Glutamatergic neuron (in vitro differentiated cells): ENCODE data around the gene MMP20. TPM values are rescaled to one million over a fixed set of nuclear protein-coding genes. Genes with fewer than 3 reads are reported as not detected.

Experiments used
- DNase-seq: peaks from one replicate; pipeline ENCODE4 v3.0.0; 2022
- H3K27ac Mint-ChIP-seq: one replicate; pipeline ENCODE4 v1.8.0; 2020; ENCODE audit warnings: mild to moderate bottlenecking, mixed read lengths, inconsistent platforms; ENCODE audit not compliant: unreplicated experiment
- H3K27me3 Mint-ChIP-seq: one replicate; pipeline ENCODE4 v1.8.0; 2020; ENCODE audit warnings: mild to moderate bottlenecking, moderate library complexity, mixed read lengths, inconsistent platforms; ENCODE audit not compliant: unreplicated experiment
- H3K36me3 Mint-ChIP-seq: one replicate; pipeline ENCODE4 v1.8.0; 2020; ENCODE audit warnings: mild to moderate bottlenecking, mixed read lengths, inconsistent platforms; ENCODE audit not compliant: unreplicated experiment
- H3K4me1 Mint-ChIP-seq: one replicate; pipeline ENCODE4 v1.8.0; 2020; ENCODE audit warnings: mild to moderate bottlenecking, low read depth, mixed read lengths, inconsistent platforms; ENCODE audit not compliant: unreplicated experiment
- H3K4me3 Mint-ChIP-seq: one replicate; pipeline ENCODE4 v1.8.0; 2020; ENCODE audit warnings: mild to moderate bottlenecking, mixed read lengths, inconsistent platforms; ENCODE audit not compliant: unreplicated experiment
- H3K9me3 Mint-ChIP-seq: one replicate; pipeline ENCODE4 v1.8.0; 2020; ENCODE audit warnings: mild to moderate bottlenecking, moderate library complexity, mixed read lengths, inconsistent platforms; ENCODE audit not compliant: unreplicated experiment
- total RNA-seq: library from RNA; stranded (reverse); fragmentation: NEBNext Ultra II Directional; extraction: Animal tissue kit (Norgen Biotek cat#: 25700); gene quantifications from one replicate; pipeline ENCODE4 v1.2.1, GENCODE V29; 2021; ENCODE audit not compliant: unreplicated experiment
- TF ChIP-seq, protein P1 (sequence below): fragments of 200-600 bp; sonication (generic); IDR thresholded peaks from one replicate; pipeline ENCODE4 v1.5.0; 2021; ENCODE audit not compliant: partially characterized antibody, unreplicated experiment

Gene MMP20
- total RNA-seq, 1 donor from 2014 or later, result not detected

DNA sequence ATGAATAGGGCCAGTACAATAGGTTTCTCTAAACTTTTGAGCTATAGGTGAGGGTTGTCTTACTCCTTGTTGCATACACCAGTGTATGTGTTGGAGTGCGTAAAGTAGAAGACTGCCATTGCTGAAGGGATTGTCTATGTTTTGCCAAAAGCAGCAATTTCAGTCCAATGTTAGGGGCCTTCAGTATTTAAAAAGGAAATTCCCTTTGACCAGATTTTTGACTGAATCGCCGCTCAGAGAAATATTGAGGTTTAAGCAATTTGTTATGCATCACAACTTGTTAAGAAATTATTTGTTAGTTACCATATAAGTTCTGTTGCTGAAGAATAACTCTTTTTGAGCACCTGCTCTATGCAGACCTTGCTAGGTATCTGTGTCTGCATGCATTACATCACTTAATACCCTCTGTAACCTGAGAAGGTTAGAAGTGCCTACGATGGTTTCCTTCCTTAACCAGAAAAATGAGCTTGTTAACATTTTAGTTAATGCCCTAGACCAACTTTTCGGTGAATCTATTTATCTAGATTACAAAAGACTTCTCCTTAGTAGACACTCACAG is 33.9 kb downstream of the MMP20 start:
- DNase-seq, result no peak
- H3K4me1 Mint-ChIP-seq, result no peaks in the 10 kb centered on the region
- no peaks in the 10 kb centered on the region for H3K27me3 Mint-ChIP-seq
- no peak overlapping the region for H3K27ac Mint-ChIP-seq
- no peak overlapping the region for H3K4me3 Mint-ChIP-seq
- no peaks in the 10 kb centered on the region for H3K9me3 Mint-ChIP-seq
- H3K36me3 Mint-ChIP-seq, result no peaks in the 10 kb centered on the region
- TF ChIP-seq, protein P1, sequence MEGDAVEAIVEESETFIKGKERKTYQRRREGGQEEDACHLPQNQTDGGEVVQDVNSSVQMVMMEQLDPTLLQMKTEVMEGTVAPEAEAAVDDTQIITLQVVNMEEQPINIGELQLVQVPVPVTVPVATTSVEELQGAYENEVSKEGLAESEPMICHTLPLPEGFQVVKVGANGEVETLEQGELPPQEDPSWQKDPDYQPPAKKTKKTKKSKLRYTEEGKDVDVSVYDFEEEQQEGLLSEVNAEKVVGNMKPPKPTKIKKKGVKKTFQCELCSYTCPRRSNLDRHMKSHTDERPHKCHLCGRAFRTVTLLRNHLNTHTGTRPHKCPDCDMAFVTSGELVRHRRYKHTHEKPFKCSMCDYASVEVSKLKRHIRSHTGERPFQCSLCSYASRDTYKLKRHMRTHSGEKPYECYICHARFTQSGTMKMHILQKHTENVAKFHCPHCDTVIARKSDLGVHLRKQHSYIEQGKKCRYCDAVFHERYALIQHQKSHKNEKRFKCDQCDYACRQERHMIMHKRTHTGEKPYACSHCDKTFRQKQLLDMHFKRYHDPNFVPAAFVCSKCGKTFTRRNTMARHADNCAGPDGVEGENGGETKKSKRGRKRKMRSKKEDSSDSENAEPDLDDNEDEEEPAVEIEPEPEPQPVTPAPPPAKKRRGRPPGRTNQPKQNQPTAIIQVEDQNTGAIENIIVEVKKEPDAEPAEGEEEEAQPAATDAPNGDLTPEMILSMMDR, result no peak

DNA sequence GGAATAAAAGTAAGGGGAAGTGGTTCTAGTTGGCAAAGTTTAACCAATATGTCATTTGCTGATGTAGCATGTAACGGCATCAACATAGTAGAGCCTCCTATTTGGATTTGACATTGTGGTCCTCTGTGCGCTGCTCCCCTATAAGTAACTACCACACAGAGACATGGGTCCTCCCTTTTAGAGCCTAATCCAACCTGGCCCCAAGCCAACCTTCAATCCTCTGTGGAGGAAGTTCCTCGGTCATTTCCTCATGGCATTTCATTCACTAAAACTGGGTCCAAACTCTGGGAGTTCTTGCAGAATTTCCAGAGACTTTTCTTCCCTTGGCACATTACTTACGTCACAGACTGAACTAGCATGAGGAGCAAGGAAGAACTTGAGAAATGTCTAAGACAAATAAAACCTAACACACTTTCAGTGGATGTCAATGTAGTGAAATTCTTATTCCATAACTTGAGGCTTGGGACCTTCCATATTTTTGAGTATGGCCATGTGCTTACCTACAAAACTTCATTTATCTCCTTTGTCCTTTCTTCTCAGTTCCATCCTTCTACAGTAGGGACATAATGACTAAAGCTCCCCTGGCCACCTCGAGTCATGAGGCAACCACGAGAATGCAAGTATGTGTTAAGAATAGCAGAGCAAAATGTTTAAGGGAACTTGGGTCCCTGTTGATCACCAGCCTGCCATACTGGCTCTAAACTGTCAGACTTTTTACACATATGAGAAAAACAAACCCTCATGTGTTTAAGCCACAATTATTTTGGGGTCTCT is 34.7 kb downstream of the MMP20 start:
- no peak for DNase-seq
- no peaks in the 10 kb centered on the region for H3K36me3 Mint-ChIP-seq
- TF ChIP-seq, protein P1, result no peak

DNA sequence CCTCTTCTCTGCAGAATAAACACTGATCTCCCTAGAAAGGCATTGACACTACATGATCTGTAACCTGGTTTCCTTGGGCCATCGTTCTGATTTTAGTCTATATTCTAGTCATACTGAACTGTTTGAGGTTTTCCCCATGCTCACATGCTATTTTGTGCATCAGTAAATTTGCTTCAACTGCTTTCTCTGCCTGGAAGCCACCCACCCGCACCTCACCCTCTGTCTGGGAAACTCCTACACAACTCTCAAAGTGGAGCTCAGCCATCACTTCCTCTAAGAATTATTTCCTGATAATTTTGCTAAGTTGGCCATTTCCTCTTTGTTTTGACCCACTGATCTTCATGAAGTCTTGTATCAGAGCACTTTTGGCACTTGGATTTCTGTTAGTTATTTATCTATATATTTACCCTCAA is 36.1 kb downstream of the MMP20 start:
- DNase-seq, result no peak
- Mint-ChIP-seq H3K4me3 (no peak overlapping the region), H3K27me3 (no peaks in the 10 kb centered on the region), H3K4me1 (no peaks in the 10 kb centered on the region), H3K27ac (no peak overlapping the region), H3K36me3 (no peaks in the 10 kb centered on the region), H3K9me3 (peaks cover 1% of the 10 kb centered on the region)
- TF ChIP-seq, protein P1, result no peak

More for the DNA sequence above, 34.7 kb downstream of the MMP20 start:
- no peak overlapping the region for H3K27ac Mint-ChIP-seq
- no peak overlapping the region for H3K4me3 Mint-ChIP-seq
- peaks cover 1% of the 10 kb centered on the region for H3K9me3 Mint-ChIP-seq
- no peaks in the 10 kb centered on the region for H3K4me1 Mint-ChIP-seq
- no peaks in the 10 kb centered on the region for H3K27me3 Mint-ChIP-seq

DNA sequence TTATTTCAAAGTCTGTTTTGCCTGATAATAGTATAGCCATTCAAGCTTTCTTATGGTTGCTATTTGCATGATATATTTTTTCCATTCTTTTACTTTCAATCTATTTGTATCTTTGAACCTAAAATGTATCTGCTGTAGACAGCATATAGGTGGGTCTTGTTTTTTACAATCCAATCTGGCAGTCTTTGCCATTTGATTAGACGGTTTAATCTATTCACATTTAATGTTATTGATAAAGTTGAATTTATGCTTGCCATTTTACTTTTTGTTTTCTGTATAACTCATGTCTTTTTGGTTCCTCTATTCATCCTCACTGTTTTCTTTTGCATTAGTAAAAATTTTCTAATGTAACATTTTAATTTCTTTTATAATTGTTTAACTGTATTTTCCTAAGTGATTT is 37.4 kb downstream of the MMP20 start:
- H3K36me3 Mint-ChIP-seq, result no peaks in the 10 kb centered on the region
- no peaks in the 10 kb centered on the region for H3K4me1 Mint-ChIP-seq
- TF ChIP-seq, protein P1, result no peak
- peaks cover 1% of the 10 kb centered on the region for H3K9me3 Mint-ChIP-seq
- no peak overlapping the region for H3K27ac Mint-ChIP-seq
- H3K4me3 Mint-ChIP-seq, result no peak overlapping the region
- no peak for DNase-seq
- H3K27me3 Mint-ChIP-seq, result no peaks in the 10 kb centered on the region
